Esophagus muscularis mucosa (tissue), 4 donors: ENCODE results near the gene LPA.
"Not testable (repeated sequence)": the region's sequence is repeated elsewhere in the genome, so short reads cannot be mapped to it uniquely, and the experiment has no call there.

Experiments
- EP300 ChIP-seq: sonication (generic); formaldehyde crosslinking; IDR thresholded peaks from one replicate; pipeline ENCODE4 v1.6.1; 2017; ENCODE audit warnings: antibody characterized with exemption
- POLR2A ChIP-seq: fragments of 450-650 bp; IDR thresholded peaks from one replicate; pipeline ENCODE4 v1.6.1; 2017; ENCODE audit warnings: antibody characterized with exemption, moderate library complexity, mild to moderate bottlenecking, low read depth
- POLR2AphosphoS5 ChIP-seq, 2 donors: sonication (generic); formaldehyde crosslinking; IDR thresholded peaks; one replicate each; pipeline ENCODE4 v1.6.1; 2017; ENCODE audit warnings: antibody characterized with exemption in 2 of 2
- TF ChIP-seq, protein P1 (sequence below), 3 experiments: fragments of 200-600 bp in 2 of 3; fragments of 450-650 bp in 1 of 3; sonication (generic) in 2 of 3; IDR thresholded peaks; one replicate each; pipeline ENCODE4 v1.5.1; 2017 to 2019; ENCODE audit warnings: antibody characterized with exemption in 3 of 3, mild to moderate bottlenecking in 2 of 3, moderate library complexity in 1 of 3

DNA sequence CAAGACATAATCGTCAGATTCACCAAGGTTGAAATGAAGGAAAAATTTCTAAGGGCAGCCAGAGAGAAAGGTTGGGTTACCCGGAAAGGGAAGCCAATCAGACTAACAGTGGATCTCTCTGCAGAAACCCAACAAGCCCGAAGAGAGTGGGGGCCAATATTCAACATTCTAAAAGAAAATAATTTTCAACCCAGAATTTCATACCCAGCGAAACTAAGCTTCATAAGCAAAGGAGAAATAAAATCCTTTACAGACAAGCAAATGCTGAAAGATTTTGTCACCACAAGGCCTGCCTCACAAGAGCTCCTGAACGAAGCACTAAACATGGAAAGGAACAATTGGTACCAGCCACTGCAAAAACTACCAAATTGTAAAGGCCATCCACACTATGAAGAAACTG lies 134.6 kb downstream of the LPA start:
- not testable (repeated sequence) for TF ChIP-seq POLR2AphosphoS5 (IDR thresholded peaks at IDR 0.05); POLR2A; EP300
- TF ChIP-seq, protein P1, sequence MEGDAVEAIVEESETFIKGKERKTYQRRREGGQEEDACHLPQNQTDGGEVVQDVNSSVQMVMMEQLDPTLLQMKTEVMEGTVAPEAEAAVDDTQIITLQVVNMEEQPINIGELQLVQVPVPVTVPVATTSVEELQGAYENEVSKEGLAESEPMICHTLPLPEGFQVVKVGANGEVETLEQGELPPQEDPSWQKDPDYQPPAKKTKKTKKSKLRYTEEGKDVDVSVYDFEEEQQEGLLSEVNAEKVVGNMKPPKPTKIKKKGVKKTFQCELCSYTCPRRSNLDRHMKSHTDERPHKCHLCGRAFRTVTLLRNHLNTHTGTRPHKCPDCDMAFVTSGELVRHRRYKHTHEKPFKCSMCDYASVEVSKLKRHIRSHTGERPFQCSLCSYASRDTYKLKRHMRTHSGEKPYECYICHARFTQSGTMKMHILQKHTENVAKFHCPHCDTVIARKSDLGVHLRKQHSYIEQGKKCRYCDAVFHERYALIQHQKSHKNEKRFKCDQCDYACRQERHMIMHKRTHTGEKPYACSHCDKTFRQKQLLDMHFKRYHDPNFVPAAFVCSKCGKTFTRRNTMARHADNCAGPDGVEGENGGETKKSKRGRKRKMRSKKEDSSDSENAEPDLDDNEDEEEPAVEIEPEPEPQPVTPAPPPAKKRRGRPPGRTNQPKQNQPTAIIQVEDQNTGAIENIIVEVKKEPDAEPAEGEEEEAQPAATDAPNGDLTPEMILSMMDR (IDR thresholded peaks at IDR 0.05) = not testable (repeated sequence)
